Measurements from ENCODE around the gene XAF1.
"Not testable (repeated sequence)": the region's sequence is repeated elsewhere in the genome, so short reads cannot be mapped to it uniquely, and the experiment has no call there.

The XAF1 gene

DNA sequence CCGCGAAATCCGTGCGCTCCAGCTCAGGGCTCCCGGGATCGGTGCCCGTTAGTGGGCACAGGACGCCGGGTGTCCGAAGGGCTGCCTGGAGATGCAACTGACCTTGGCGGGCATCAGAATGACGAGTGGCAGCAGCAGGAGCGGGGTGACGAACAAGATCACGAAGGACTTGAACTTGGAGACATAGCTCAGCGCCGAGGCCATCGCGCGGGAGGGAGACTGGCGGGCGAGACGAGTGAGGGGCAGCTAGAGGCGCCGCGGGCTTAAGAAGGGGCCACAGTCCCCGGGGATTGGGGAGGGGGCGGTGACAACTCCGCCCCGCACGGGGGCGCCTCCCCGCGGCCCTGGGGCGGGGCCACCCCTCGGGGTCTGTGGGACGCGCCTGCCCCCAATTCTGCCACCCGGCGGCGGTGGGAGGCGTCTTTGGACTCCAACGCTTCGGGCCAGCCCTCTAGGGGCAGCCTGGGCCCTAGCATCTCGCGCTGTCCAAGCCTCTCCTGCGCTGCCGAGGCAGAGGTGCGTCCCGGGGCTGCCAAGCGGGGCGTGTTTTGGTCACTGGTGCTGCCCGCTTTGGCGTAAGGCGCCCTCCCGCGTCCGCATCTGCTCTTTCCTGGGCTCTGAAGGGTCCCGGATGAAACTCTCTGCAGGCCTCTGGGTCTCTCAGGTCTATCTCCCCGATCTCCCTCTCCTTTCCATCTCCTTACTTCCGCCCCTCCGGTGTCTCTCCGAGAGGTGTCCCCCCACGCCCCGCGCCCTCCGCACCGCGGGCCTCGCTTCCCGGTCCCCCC lies 42.5 kb upstream of the XAF1 start, which contains the start of gene SLC13A5:
Gene SLC13A5, minus strand, starts transcription at position 240 of the 788 bp plus-strand sequence. Its CDS starts 36 bp downstream, at position 204.
- Histone ChIP-seq H3K4me3 (ENCODE audit: insufficient read depth, low read depth, low read length, poor library complexity, severe bottlenecking) (no peak within 1 kb of the TSS), H3K36me3 (ENCODE audit: control insufficient read depth, insufficient read depth, low read length) (no peaks in the 10 kb centered on the region), H3K27me3 (replicated peaks; ENCODE audit: control insufficient read depth, insufficient read depth, low read length, poor library complexity, severe bottlenecking) (no peaks in the 10 kb centered on the region), H3K9me3 (ENCODE audit: control insufficient read depth, low read length) (no peaks in the 10 kb centered on the region), H3K27ac (ENCODE audit: insufficient read depth, low read length, poor library complexity, severe bottlenecking) (no peak within 1 kb of the TSS), H3K4me1 (ENCODE audit: control insufficient read depth, insufficient read depth, low read length, poor library complexity, severe bottlenecking) (peaks cover 5% of the 10 kb centered on the region)
- no peak for DNase-seq

DNA sequence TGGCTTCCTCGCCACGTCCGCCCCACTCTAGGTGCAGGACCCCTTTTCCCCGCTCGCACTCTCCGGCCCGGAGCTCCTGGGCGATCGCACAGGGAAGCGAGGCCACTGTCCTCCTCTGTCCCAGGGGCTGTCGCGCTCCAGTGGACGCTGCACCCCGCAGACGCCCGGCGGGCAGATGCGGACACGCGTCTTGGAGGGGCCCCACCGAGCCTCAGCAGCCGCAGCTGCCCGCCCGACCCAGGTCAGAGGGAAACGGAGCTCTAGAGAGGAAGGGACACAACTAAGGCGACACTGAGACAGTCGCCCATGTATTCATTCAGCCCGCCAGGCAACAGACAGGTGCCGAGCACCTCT lies 42.0 kb upstream of the XAF1 start:
- DNase-seq = no peak
- Histone ChIP-seq H3K27ac (ENCODE audit: insufficient read depth, low read length, poor library complexity, severe bottlenecking) (no peak overlapping the region), H3K9me3 (ENCODE audit: control insufficient read depth, low read length) (no peaks in the 10 kb centered on the region), H3K4me1 (ENCODE audit: control insufficient read depth, insufficient read depth, low read length, poor library complexity, severe bottlenecking) (peaks cover 5% of the 10 kb centered on the region), H3K36me3 (ENCODE audit: control insufficient read depth, insufficient read depth, low read length) (no peaks in the 10 kb centered on the region), H3K27me3 (replicated peaks; ENCODE audit: control insufficient read depth, insufficient read depth, low read length, poor library complexity, severe bottlenecking) (no peaks in the 10 kb centered on the region), H3K4me3 (ENCODE audit: insufficient read depth, low read depth, low read length, poor library complexity, severe bottlenecking) (no peak overlapping the region)

DNA sequence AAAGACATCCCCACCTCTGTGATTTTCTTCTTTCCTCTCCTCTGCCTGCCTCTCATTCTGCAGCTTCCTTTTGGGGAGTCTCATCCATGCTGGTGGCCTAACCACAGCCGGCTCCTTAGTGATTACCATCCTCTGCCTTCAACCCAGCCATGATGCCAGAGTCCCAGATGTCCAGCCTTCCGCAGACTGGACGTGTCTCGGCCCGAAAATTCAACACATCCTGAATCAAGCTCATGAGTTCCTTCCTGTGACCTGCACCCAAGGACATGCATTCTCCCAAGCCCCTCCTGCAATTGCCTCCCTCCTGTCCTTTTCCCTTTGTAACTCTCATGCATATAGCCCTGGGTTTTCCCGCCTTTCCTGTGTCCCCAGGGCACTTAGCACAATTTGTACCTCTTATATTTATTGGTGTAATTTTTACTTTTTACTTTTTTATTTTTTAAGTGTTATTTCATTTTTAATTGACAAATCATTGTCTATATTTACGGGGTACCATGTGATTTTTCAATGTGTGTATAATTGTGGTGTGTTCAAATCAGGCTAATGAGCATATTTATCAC lies 41.5 kb upstream of the XAF1 start:
- H3K27me3 ChIP-seq (replicated peaks; ENCODE audit: control insufficient read depth, insufficient read depth, low read length, poor library complexity, severe bottlenecking) = no peaks in the 10 kb centered on the region
- no peak overlapping the region for H3K4me3 ChIP-seq (ENCODE audit: insufficient read depth, low read depth, low read length, poor library complexity, severe bottlenecking)
- H3K4me1 ChIP-seq (ENCODE audit: control insufficient read depth, insufficient read depth, low read length, poor library complexity, severe bottlenecking) = peaks cover 5% of the 10 kb centered on the region
- H3K9me3 ChIP-seq (ENCODE audit: control insufficient read depth, low read length) = no peaks in the 10 kb centered on the region
- no peak overlapping the region for H3K27ac ChIP-seq (ENCODE audit: insufficient read depth, low read length, poor library complexity, severe bottlenecking)
- no peak for DNase-seq
- H3K36me3 ChIP-seq (ENCODE audit: control insufficient read depth, insufficient read depth, low read length) = no peaks in the 10 kb centered on the region

DNA sequence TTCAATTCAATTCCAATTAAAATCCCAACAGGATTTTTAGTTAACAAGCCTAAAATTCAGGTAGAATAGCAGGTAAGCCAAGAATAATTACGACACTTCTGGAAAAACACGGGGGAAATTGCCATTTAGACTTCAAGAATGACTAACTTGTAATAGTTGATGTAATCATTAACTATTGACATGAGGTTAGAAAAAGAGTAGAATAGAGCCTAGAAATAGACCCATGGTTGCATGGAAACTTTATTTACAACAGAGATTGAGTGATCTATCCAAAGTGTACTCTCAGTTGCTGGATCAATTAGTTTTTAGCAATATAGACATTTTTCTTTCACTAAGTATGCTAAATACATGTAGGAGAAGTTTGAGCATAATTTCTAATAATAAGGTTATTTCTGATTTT lies 39.1 kb upstream of the XAF1 start:
- Histone ChIP-seq H3K27me3 (replicated peaks; ENCODE audit: control insufficient read depth, insufficient read depth, low read length, poor library complexity, severe bottlenecking) (no peaks in the 10 kb centered on the region), H3K4me1 (ENCODE audit: control insufficient read depth, insufficient read depth, low read length, poor library complexity, severe bottlenecking) (peaks cover 5% of the 10 kb centered on the region), H3K27ac (ENCODE audit: insufficient read depth, low read length, poor library complexity, severe bottlenecking) (no peak overlapping the region), H3K4me3 (ENCODE audit: insufficient read depth, low read depth, low read length, poor library complexity, severe bottlenecking) (no peak overlapping the region), H3K36me3 (ENCODE audit: control insufficient read depth, insufficient read depth, low read length) (no peaks in the 10 kb centered on the region), H3K9me3 (ENCODE audit: control insufficient read depth, low read length) (no peaks in the 10 kb centered on the region)
- no peak for DNase-seq

DNA sequence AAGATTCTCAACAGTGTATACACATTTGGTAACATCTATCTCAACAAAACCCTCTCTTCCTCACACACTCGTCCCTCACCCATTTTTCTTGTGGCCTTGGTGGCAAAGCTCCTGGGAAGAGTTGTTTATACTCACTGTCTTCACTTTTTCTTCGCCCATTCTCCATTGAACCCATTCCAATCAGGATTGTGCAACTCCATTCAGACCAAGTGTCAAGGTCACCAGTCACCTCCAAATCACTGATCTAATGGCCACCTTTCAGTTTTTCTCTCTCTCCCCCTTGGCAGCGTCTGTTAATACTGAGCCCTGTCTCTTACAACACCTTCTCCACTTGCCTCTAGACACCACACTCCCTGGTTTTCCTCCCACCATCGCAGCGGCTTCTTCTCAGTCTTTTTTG lies 34.1 kb upstream of the XAF1 start:
- Histone ChIP-seq H3K4me3 (ENCODE audit: insufficient read depth, low read depth, low read length, poor library complexity, severe bottlenecking) (no peak overlapping the region), H3K4me1 (ENCODE audit: control insufficient read depth, insufficient read depth, low read length, poor library complexity, severe bottlenecking) (no peaks in the 10 kb centered on the region), H3K9me3 (ENCODE audit: control insufficient read depth, low read length) (no peaks in the 10 kb centered on the region), H3K27me3 (replicated peaks; ENCODE audit: control insufficient read depth, insufficient read depth, low read length, poor library complexity, severe bottlenecking) (no peaks in the 10 kb centered on the region), H3K36me3 (ENCODE audit: control insufficient read depth, insufficient read depth, low read length) (no peaks in the 10 kb centered on the region), H3K27ac (ENCODE audit: insufficient read depth, low read length, poor library complexity, severe bottlenecking) (no peak overlapping the region)
- no peak for DNase-seq

DNA sequence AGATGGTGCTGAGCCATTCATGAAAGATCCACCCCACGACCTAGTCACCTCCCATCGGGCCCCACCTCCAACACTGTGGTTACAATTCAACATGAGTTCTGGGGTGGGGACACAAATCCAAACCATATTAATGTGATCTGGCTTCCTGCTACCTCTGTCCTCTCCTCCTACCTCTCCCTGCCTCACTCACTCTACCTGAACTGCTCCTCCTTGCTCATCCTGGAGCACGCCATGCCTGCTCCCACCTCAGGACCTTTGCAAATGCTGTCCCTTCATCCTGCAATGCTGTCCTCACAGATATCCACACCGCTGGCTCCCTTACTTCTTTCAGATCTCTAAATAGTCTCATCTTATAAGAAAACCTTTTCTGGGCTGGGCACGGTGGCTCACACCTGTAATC lies 31.8 kb upstream of the XAF1 start:
- DNase-seq = no peak
- Histone ChIP-seq H3K4me1 (ENCODE audit: control insufficient read depth, insufficient read depth, low read length, poor library complexity, severe bottlenecking) (no peaks in the 10 kb centered on the region), H3K27me3 (replicated peaks; ENCODE audit: control insufficient read depth, insufficient read depth, low read length, poor library complexity, severe bottlenecking) (no peaks in the 10 kb centered on the region), H3K9me3 (ENCODE audit: control insufficient read depth, low read length) (no peaks in the 10 kb centered on the region), H3K27ac (ENCODE audit: insufficient read depth, low read length, poor library complexity, severe bottlenecking) (no peak overlapping the region), H3K4me3 (ENCODE audit: insufficient read depth, low read depth, low read length, poor library complexity, severe bottlenecking) (no peak overlapping the region), H3K36me3 (ENCODE audit: control insufficient read depth, insufficient read depth, low read length) (no peaks in the 10 kb centered on the region)

DNA sequence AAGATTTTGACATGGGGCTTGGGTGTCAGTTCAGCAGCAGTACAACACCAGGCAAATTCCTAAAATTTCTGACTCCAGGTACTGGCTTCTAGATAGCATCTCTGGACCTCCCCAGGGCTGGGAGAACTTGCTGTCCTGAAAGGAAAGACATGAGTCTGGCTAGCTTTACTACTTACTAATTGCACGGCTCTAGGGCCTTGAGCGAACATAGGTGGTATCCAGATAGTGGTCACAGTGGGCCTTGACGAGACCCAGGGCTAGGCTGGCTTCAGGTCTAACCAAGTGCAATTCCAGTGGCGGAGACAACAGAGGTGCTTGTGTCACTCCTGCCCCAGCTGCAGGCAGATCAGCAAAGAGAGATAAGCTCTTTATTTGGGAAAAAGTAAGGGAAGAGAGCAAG lies 26.3 kb upstream of the XAF1 start:
- Histone ChIP-seq H3K27me3 (replicated peaks; ENCODE audit: control insufficient read depth, insufficient read depth, low read length, poor library complexity, severe bottlenecking) (no peaks in the 10 kb centered on the region), H3K36me3 (ENCODE audit: control insufficient read depth, insufficient read depth, low read length) (no peaks in the 10 kb centered on the region), H3K27ac (ENCODE audit: insufficient read depth, low read length, poor library complexity, severe bottlenecking) (no peak overlapping the region), H3K4me3 (ENCODE audit: insufficient read depth, low read depth, low read length, poor library complexity, severe bottlenecking) (no peak overlapping the region), H3K4me1 (ENCODE audit: control insufficient read depth, insufficient read depth, low read length, poor library complexity, severe bottlenecking) (no peaks in the 10 kb centered on the region), H3K9me3 (ENCODE audit: control insufficient read depth, low read length) (no peaks in the 10 kb centered on the region)
- DNase-seq = no peak

DNA sequence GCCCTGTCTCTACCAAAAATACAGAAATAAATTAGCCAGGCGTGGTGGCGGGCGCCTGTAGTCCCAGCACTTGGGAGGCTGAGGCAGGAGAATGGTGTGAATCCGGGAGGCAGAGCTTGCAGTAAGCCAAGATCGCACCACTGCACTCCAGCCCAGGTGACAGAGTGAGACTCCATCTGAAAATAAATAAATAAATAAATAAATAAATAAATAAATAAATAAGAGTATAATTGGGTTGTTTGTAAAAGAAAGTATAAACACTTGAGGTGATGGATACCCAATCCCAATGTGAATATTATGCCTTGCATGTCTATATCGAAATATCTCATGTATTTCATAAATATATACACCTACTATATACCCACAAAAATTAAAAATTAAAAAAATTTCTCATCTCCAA lies 9.2 kb upstream of the XAF1 start:
- H3K4me1 ChIP-seq (ENCODE audit: control insufficient read depth, insufficient read depth, low read length, poor library complexity, severe bottlenecking); H3K27ac ChIP-seq (ENCODE audit: insufficient read depth, low read length, poor library complexity, severe bottlenecking); DNase-seq; H3K9me3 ChIP-seq (ENCODE audit: control insufficient read depth, low read length); H3K4me3 ChIP-seq (ENCODE audit: insufficient read depth, low read depth, low read length, poor library complexity, severe bottlenecking); H3K27me3 ChIP-seq (replicated peaks; ENCODE audit: control insufficient read depth, insufficient read depth, low read length, poor library complexity, severe bottlenecking); H3K36me3 ChIP-seq (ENCODE audit: control insufficient read depth, insufficient read depth, low read length): not testable (repeated sequence)

DNA sequence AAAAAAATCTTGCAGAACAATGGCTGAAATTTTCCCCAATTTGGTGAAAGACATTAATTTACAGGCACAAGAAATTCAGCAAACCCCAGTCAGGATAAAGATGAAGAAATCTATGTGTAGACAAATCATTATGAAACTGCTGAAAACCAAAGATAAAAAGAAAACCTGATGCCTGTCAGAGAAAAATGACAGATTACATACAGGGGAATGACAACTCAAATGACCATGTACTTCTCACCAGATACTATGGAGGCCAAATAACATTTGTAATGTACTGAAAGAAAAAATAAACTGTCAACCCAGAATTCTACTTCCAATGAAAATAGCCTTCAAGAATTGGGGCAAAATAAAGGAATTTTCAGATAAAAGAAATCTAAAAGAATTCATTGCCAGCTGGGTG lies 7.2 kb upstream of the XAF1 start:
- no peak for DNase-seq
- H3K4me3 ChIP-seq (ENCODE audit: insufficient read depth, low read depth, low read length, poor library complexity, severe bottlenecking) = no peak overlapping the region
- peaks cover 3% of the 10 kb centered on the region for H3K4me1 ChIP-seq (ENCODE audit: control insufficient read depth, insufficient read depth, low read length, poor library complexity, severe bottlenecking)

DNA sequence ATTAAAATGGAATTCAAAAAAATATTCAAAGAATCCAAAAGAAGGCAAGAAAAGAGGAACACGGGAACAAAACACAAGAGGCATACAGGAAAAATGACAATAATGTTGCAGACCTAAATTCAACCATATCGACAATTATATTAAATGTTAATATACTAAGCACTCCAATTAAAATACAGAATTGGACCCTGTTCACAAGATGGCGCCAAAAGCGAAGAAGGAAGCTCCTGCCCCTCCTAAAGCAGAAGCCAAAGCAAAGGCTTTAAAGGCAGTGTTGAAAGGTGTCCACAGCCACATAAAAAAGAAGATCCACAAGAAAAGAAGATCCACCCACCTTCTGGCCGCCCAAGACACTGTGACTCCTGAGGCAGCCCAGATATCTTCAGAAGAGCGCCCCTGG lies 6.3 kb upstream of the XAF1 start:
- Histone ChIP-seq H3K4me1 (ENCODE audit: control insufficient read depth, insufficient read depth, low read length, poor library complexity, severe bottlenecking) (peaks cover 6% of the 10 kb centered on the region), H3K4me3 (ENCODE audit: insufficient read depth, low read depth, low read length, poor library complexity, severe bottlenecking) (no peak overlapping the region), H3K27me3 (replicated peaks; ENCODE audit: control insufficient read depth, insufficient read depth, low read length, poor library complexity, severe bottlenecking) (no peaks in the 10 kb centered on the region), H3K36me3 (ENCODE audit: control insufficient read depth, insufficient read depth, low read length) (no peaks in the 10 kb centered on the region), H3K9me3 (ENCODE audit: control insufficient read depth, low read length) (no peaks in the 10 kb centered on the region), H3K27ac (ENCODE audit: insufficient read depth, low read length, poor library complexity, severe bottlenecking) (no peak overlapping the region)
- DNase-seq = no peak

More for the DNA sequence above, 7.2 kb upstream of the XAF1 start:
- Histone ChIP-seq H3K27ac (ENCODE audit: insufficient read depth, low read length, poor library complexity, severe bottlenecking) (no peak overlapping the region), H3K27me3 (replicated peaks; ENCODE audit: control insufficient read depth, insufficient read depth, low read length, poor library complexity, severe bottlenecking) (no peaks in the 10 kb centered on the region), H3K9me3 (ENCODE audit: control insufficient read depth, low read length) (no peaks in the 10 kb centered on the region), H3K36me3 (ENCODE audit: control insufficient read depth, insufficient read depth, low read length) (no peaks in the 10 kb centered on the region)

All from effector memory CD4-positive, alpha-beta T cell (primary cell).